GM21737 (cell line): ENCODE results near the gene NYAP2.

Experiments used
- ATAC-seq: cut with Tn5 transposase; IDR thresholded peaks from one replicate; pipeline ENCODE4 v1.9.1; 2021; ENCODE audit warnings: mild to moderate bottlenecking, moderate library complexity; ENCODE audit not compliant: unreplicated experiment

Gene NYAP2

GRCh38 chr2:225693259-225693658, 293.7 kb downstream of the NYAP2 start:
- ATAC-seq = no peak

- no peak for ATAC-seq
Observed at GRCh38 chr2:225694664-225695063, 295.2 kb downstream of the NYAP2 start.

- no peak for ATAC-seq
Observed at GRCh38 chr2:225697936-225698335, 298.4 kb downstream of the NYAP2 start.
